ENCODE results near the gene HMGXB4. TPM values are rescaled to one million over a fixed set of nuclear protein-coding genes. Genes with fewer than 3 reads are reported as not detected.

The HMGXB4 gene
- total and polyA plus RNA-seq, 2 of the 13 experiments (the other 11 are each of a cell fraction or from before 2014, with no cell fraction given) = 13.9 to 16.3 TPM

GRCh38 chr22:35328472-35328885 lies 71.2 kb downstream of the HMGXB4 start (continued):
- TF ChIP-seq CENPBD1 (CRISPR knock-in tag; IDR thresholded peaks at IDR 0.05; ENCODE audit: borderline replicate concordance, low read depth) (no peak), ZNF296 (CRISPR knock-in tag; conservative IDR thresholded peaks at IDR 0.05) (peak; percentile 95), ZNF484 (CRISPR knock-in tag; IDR thresholded peaks at IDR 0.05; ENCODE audit: borderline replicate concordance, low read depth) (no peak), ZNF746 (CRISPR knock-in tag; IDR thresholded peaks at IDR 0.05) (peak; percentile 97), ZNF33A (CRISPR knock-in tag; IDR thresholded peaks at IDR 0.05; ENCODE audit: borderline replicate concordance) (no peak), ARID3A (IDR thresholded peaks at IDR 0.05; ENCODE audit: low read depth, low read length) (no peak), FUBP1 (CRISPR knock-in tag; IDR thresholded peaks at IDR 0.05; ENCODE audit: borderline replicate concordance) (no peak; the same call in 1 of the 2 replicates), ZNF24 (IDR thresholded peaks at IDR 0.05) (no peak), ZNF260 (CRISPR knock-in tag; IDR thresholded peaks at IDR 0.05; ENCODE audit: borderline replicate concordance, low read depth) (no peak), NR0B2 (CRISPR knock-in tag; IDR thresholded peaks at IDR 0.05) (peak; percentile 48; the same call in 1 of the 2 replicates), ONECUT2 (CRISPR knock-in tag; IDR thresholded peaks at IDR 0.05) (no peak), ZBTB46 (CRISPR knock-in tag; IDR thresholded peaks at IDR 0.05; ENCODE audit: borderline replicate concordance) (no peak), ZBTB8A (CRISPR knock-in tag; IDR thresholded peaks at IDR 0.05; ENCODE audit: borderline replicate concordance, low read depth) (no peak), ZNF180 (CRISPR knock-in tag; IDR thresholded peaks at IDR 0.05; ENCODE audit: borderline replicate concordance, low read depth) (no peak), ZNF644 (CRISPR knock-in tag; IDR thresholded peaks at IDR 0.05; ENCODE audit: low read depth) (peak; percentile 90), ZNF597 (CRISPR knock-in tag; IDR thresholded peaks at IDR 0.05) (no peak), MYPOP (CRISPR knock-in tag; IDR thresholded peaks at IDR 0.05) (peak; percentile 89; the same call in 1 of the 2 replicates), ZNF724P (CRISPR knock-in tag; IDR thresholded peaks at IDR 0.05; ENCODE audit: borderline replicate concordance) (no peak), ZNF879 (CRISPR knock-in tag; IDR thresholded peaks at IDR 0.05) (no peak), SRSF9 (IDR thresholded peaks at IDR 0.05; ENCODE audit: borderline replicate concordance, insufficient read depth, low read depth, low read length, poor library complexity, severe bottlenecking) (no peak), EED (CRISPR knock-in tag; IDR thresholded peaks at IDR 0.05) (no peak)

Data from HepG2 (cell line).